GM12801 (cell line): ENCODE measurements around the gene ATRNL1.

Experiments used
- TF ChIP-seq, protein P1 (sequence below): IDR thresholded peaks from one replicate; pipeline ENCODE4 v1.5.1; 2011; ENCODE audit warnings: control low read depth; ENCODE audit not compliant: insufficient read length; ENCODE audit errors: extremely low read depth

The ATRNL1 gene

DNA sequence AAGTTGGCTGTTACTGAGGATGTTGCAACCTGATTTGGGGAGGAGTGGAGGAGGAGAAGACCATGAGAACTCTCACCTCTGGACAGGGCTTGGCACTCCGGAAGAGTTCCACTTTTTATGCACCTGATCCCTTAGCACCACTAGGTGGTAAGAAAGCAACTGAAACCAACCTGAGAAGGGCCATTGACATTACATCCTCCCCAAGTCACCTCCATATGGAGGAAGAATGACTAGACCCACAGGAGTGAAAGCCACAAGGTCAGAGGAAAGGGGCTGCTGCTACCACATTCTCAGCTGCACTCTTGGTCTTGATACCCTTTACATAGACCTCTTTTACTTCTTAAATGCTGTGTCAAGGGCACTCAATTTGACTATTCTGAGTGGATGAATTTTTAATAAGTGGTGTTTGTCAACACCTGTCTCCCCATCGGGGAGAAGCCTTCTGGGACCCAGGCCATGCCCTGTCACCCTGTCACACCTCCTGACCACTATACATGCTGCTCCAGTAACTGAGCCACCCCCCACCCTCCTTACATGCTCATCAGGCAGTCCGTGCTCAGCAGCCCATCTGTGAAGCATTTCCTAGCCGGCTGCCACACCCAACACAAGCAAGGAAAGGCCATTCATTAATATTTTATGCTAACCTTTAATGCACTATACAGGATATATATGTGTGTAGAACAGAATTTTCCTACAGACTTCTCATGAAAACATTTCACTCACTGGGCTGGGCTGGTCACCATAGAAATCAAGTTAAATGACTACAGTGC, 817.0 kb downstream of the ATRNL1 start:
- TF ChIP-seq, protein P1, sequence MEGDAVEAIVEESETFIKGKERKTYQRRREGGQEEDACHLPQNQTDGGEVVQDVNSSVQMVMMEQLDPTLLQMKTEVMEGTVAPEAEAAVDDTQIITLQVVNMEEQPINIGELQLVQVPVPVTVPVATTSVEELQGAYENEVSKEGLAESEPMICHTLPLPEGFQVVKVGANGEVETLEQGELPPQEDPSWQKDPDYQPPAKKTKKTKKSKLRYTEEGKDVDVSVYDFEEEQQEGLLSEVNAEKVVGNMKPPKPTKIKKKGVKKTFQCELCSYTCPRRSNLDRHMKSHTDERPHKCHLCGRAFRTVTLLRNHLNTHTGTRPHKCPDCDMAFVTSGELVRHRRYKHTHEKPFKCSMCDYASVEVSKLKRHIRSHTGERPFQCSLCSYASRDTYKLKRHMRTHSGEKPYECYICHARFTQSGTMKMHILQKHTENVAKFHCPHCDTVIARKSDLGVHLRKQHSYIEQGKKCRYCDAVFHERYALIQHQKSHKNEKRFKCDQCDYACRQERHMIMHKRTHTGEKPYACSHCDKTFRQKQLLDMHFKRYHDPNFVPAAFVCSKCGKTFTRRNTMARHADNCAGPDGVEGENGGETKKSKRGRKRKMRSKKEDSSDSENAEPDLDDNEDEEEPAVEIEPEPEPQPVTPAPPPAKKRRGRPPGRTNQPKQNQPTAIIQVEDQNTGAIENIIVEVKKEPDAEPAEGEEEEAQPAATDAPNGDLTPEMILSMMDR = no peak

DNA sequence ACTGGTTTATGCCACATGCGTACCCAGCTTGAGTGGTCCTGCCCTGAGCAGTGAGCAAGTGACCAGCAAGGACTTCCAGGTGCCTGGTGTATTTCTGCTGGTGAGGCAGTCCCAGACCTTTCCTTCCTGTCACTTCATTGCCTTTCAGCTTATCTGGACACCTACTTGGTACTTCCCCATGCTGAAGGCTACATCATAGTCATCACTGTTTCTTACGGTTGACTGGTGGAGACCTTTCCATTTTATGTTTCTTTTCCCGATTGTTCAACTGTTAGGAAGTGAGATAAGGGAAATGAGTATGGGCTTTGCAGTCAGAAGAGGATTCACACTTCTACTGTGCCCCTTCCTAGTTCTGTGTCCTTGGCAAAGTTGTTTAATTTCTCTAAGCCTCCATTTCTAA, 821.3 kb downstream of the ATRNL1 start:
- TF ChIP-seq, protein P1 = no peak

DNA sequence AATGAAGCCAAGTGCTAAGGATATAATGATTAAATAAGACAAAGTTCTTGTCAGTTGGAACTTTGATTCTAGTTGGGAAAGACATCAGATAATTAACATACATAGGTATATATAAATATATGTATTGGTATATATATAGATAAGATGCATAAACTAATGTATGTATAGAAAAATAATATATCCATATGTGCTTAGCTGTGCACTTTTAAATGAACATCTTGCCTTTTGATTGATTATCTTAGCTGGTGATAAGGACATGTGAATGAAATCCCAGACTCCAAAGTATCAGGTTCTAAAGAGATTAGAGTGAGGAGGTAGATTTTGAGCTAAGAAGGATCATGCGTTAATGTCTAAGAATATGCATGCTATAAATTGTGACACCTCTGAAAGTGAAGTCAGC, 822.3 kb downstream of the ATRNL1 start:
- TF ChIP-seq, protein P1 = no peak

DNA sequence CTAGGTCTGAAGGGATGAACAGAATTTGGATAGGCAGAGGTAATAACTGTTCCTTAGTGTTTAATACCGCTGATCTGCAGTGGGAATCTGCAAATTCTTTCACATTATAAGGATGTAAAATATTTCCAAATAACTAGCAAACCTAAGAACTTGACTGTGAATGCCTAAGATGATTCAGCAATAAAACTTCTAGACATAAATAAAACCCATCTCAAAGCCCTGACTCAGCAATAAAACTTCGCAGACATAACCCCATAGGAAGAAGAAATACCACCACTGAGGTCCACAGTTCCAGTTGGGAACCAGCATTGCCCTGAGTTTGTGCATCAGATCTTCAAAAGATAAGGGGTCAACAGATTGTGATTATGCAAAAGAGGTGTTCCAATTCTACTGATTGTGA, 825.6 kb downstream of the ATRNL1 start:
- TF ChIP-seq, protein P1 = no peak

DNA sequence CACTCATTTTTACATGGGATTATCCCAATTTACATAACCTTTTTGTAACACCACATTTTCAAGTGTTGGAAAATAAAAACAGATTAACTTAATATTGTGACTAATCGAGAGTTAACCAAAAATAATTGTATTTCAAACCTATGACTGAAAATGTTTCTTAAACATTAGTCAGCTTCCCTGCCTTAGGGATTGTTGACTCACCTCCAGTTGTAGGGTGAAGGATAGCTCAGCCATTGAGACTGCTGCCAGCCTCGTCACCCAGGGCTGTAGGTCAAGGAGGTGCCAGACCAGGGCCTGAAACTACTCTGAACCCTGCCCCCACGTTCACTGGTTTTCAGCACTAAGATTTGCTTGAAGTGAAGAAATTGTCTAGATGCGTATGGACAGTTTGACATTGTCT, 828.6 kb downstream of the ATRNL1 start:
- TF ChIP-seq, protein P1 = no peak

DNA sequence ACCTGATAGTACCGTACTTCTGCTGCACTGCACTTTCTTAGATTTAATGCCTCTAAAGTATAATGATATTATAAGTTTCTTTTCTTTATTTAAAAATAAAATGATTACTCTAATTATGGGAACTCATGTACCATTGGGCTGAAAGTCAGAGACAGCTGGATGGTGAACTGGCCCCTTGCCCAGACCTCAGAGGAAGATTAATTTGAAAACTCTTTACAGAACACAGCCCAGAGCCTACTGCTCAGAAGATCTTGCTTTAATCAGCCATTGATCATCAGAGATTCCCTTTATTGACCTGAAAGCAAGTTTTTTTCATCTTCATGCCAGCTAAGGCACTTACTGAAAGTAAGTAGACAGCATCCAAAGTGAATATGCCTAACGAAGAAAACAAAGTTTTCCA, 838.1 kb downstream of the ATRNL1 start:
- TF ChIP-seq, protein P1 = no peak

DNA sequence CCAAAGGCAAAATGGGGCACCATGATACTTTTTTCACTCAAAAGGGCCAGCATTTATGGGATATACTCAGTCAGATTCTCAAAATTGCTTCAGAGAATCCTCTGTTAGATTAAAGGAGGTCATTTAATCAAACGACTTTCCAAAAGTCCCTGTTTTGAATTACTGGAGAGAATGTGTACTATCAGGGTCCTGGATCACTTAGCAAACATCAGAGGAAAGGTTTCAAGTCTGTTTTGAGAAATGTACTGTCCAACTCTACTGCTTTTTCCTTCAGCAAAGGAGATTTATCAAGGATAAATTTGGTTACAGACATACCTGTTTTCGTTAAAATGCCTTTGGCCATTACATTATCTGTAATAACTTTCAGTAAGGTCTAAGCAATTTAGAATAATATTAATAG, 838.9 kb downstream of the ATRNL1 start:
- TF ChIP-seq, protein P1 = no peak
